Measurements from ENCODE around the gene C9orf152.
A peak's percentile ranks its signal among the peaks of the same experiment; 100 is the strongest.

The C9orf152 gene

DNA sequence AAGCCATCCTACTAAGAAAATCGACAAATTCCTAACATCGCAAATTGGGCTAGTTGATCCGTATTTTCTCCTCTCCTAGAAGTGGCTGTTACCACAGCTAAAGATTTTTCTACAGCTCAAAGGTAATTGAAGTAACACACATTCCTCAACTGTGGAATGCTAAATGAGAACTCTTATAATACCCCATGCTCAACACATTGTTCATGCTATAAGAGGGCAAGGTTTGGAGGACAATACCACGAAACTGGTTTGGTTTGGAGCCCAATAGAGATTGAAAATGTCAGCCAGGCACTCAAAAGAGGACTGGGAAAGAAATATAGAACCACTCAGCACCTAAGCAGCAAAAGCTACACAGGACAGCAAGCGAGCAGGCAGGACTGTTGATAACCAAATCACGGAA is 38.3 kb upstream of the C9orf152 start:
- Mint-ChIP-seq H3K27ac (peak overlapping the region; percentile 56), H3K36me3 (ENCODE audit: low read depth) (peaks cover 38% of the 10 kb centered on the region), H3K9me3 (no peaks in the 10 kb centered on the region), H3K27me3 (ENCODE audit: low read depth, poor library complexity) (no peaks in the 10 kb centered on the region), H3K4me1 (no peaks in the 10 kb centered on the region), H3K4me3 (no peak overlapping the region)
- DNase-seq, result no peak
- TF ChIP-seq, protein P1, sequence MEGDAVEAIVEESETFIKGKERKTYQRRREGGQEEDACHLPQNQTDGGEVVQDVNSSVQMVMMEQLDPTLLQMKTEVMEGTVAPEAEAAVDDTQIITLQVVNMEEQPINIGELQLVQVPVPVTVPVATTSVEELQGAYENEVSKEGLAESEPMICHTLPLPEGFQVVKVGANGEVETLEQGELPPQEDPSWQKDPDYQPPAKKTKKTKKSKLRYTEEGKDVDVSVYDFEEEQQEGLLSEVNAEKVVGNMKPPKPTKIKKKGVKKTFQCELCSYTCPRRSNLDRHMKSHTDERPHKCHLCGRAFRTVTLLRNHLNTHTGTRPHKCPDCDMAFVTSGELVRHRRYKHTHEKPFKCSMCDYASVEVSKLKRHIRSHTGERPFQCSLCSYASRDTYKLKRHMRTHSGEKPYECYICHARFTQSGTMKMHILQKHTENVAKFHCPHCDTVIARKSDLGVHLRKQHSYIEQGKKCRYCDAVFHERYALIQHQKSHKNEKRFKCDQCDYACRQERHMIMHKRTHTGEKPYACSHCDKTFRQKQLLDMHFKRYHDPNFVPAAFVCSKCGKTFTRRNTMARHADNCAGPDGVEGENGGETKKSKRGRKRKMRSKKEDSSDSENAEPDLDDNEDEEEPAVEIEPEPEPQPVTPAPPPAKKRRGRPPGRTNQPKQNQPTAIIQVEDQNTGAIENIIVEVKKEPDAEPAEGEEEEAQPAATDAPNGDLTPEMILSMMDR (IDR thresholded peaks at IDR 0.05), result no peak

DNA sequence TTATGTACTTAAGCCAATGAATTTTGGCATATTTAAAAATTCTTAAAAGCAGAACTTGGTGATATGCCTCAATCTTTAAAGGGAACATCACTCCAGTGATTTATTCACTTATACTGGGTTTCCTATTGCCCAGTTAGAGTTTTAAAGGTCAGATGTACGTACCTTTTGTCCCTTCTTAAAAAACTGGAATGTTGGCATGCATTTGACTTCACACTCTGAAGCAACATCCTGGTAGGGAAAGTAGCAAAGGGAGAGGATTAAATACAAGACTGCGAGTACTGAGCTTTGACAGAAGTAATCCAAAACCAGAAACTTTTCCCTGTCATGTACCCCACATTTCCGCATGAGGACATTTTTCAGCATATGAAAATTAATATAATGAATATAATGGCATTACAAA is 36.7 kb upstream of the C9orf152 start:
- H3K4me1 Mint-ChIP-seq, result no peaks in the 10 kb centered on the region

DNA sequence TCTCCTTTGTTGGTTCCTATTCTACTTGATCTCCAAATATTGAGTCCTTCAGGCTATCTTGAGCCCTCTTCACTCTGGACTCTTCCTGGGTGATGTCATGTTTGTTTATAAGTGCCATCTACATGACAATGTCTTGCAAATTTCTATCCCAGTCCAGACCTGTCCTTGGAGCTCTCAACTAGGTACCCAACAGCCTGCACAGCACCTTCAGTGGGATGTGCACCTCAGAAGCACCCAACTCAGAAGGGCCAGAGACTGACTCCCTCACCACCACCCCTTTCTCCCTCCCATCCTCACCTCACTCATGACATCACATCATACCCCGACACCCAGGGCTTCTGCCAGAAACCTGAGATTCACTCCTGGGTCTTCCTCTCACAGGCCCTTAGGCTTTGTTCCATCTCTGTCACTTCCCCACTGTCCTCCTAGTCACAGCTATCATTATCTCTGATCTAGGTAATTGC is 33.9 kb upstream of the C9orf152 start:
- Mint-ChIP-seq H3K36me3 (ENCODE audit: low read depth) (peaks cover 11% of the 10 kb centered on the region), H3K9me3 (no peaks in the 10 kb centered on the region), H3K27ac (no peak overlapping the region), H3K27me3 (ENCODE audit: low read depth, poor library complexity) (peaks cover 3% of the 10 kb centered on the region), H3K4me1 (no peaks in the 10 kb centered on the region), H3K4me3 (no peak overlapping the region)
- DNase-seq, result no peak
- TF ChIP-seq, protein P1 (IDR thresholded peaks at IDR 0.05), result no peak

More for the DNA sequence above, 36.7 kb upstream of the C9orf152 start:
- DNase-seq, result no peak
- H3K9me3 Mint-ChIP-seq, result no peaks in the 10 kb centered on the region
- no peak overlapping the region for H3K4me3 Mint-ChIP-seq
- H3K36me3 Mint-ChIP-seq (ENCODE audit: low read depth), result peaks cover 22% of the 10 kb centered on the region
- H3K27me3 Mint-ChIP-seq (ENCODE audit: low read depth, poor library complexity), result no peaks in the 10 kb centered on the region
- no peak overlapping the region for H3K27ac Mint-ChIP-seq
- TF ChIP-seq, protein P1 (IDR thresholded peaks at IDR 0.05), result no peak

DNA sequence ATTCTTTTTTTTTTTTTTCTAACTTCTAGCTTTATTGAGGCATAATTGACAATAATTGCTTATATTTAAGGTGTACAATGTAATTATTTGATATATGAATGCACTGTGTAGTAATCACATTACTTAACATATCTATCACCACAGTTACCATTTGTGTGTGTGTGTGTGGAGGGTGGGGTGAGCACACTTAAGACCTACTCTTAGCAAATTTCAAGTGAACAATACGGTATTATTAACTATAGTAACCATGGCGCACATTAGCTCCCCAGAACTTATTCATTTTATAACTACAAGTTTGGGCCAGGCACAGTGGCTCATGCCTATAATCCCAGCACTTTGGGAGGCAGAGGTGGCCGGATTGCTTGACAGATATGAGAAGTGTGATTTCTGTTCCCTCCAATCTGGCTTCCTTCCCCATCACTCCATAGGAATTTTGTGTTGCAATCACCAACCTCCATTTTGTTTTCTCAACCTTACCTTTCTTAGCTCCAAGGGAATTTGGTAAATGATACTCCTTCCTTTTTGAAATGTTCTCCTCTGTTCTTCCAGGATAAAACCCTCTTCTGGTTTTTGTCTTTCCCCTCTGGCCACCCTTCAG is 33.4 kb upstream of the C9orf152 start:
- H3K4me1 Mint-ChIP-seq, result no peaks in the 10 kb centered on the region
- TF ChIP-seq, protein P1 (IDR thresholded peaks at IDR 0.05), result no peak

DNA sequence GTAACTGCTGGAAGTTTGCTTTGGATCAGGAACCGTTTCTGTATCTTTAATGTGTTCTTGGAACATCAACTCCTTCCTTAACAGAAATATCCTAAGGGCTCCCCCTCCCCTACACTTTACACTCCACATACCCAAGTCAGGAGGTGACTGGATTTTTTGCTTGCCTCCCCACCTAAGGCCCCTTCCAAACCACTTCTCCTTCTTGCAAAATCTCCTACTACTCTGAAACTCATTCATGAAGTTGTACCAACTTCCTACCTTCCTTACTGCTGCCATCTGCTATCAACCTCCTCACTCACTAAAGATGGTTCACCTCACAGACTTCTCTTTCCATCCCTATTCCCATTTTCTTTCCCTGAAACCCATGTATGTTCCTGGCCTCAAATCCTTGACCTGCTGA is 32.2 kb upstream of the C9orf152 start:
- Mint-ChIP-seq H3K27ac (no peak overlapping the region), H3K4me1 (no peaks in the 10 kb centered on the region), H3K27me3 (ENCODE audit: low read depth, poor library complexity) (peaks cover 3% of the 10 kb centered on the region), H3K9me3 (peaks cover 12% of the 10 kb centered on the region), H3K36me3 (ENCODE audit: low read depth) (peaks cover 5% of the 10 kb centered on the region), H3K4me3 (no peak overlapping the region)
- no peak for DNase-seq
- TF ChIP-seq, protein P1 (IDR thresholded peaks at IDR 0.05), result no peak

More for the DNA sequence above, 33.4 kb upstream of the C9orf152 start:
- Mint-ChIP-seq H3K4me3 (no peak overlapping the region), H3K9me3 (peaks cover 4% of the 10 kb centered on the region), H3K27me3 (ENCODE audit: low read depth, poor library complexity) (peaks cover 3% of the 10 kb centered on the region), H3K36me3 (ENCODE audit: low read depth) (peaks cover 10% of the 10 kb centered on the region), H3K27ac (no peak overlapping the region)
- no peak for DNase-seq

DNA sequence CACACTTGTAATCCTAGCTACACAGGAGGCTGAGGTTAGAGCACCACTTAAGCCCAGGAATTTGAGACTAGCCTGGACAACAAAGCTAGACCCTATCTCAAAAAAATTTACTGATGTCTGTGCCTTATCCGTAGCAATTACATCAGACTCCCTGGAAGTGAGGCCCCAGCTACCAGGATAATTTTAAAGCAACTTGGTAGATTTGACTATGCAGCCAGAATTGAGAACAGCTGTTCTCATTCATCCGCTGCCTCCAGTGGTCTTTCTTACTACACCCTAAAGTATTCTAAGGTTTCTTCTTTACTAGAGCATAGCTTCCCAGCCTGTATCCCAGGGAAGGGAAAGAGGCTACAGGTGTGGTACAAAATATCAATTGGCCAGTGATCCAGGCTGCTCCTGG is 20.4 kb upstream of the C9orf152 start:
- peaks cover 4% of the 10 kb centered on the region for H3K27me3 Mint-ChIP-seq (ENCODE audit: low read depth, poor library complexity)
- H3K27ac Mint-ChIP-seq, result no peak overlapping the region
- H3K4me3 Mint-ChIP-seq, result no peak overlapping the region
- H3K9me3 Mint-ChIP-seq, result peaks cover 4% of the 10 kb centered on the region
- DNase-seq, result no peak
- no peaks in the 10 kb centered on the region for H3K36me3 Mint-ChIP-seq (ENCODE audit: low read depth)
- no peaks in the 10 kb centered on the region for H3K4me1 Mint-ChIP-seq
- TF ChIP-seq, protein P1 (IDR thresholded peaks at IDR 0.05), result no peak

All from nephron progenitor cell (in vitro differentiated cells).